ENCODE measurements around the gene BDH1.

Gene BDH1

GRCh38 chr3:197527569-197527968 is 28.2 kb downstream of the BDH1 start:
- Histone ChIP-seq H3K4me3 (replicated peaks; ENCODE audit: low read depth, low read length) (no peak overlapping the region), H3K36me3 (ENCODE audit: control insufficient read depth, insufficient read depth, low read length) (peaks cover 21% of the 10 kb centered on the region), H3K27me3 (replicated peaks; ENCODE audit: control insufficient read depth, insufficient read depth, low read length) (no peaks in the 10 kb centered on the region)
- no peak for DNase-seq (ENCODE audit: extremely low read depth, insufficient read length)
- TF ChIP-seq CTCF (IDR thresholded peaks at IDR 0.05; ENCODE audit: insufficient read depth, low read length, poor library complexity, severe bottlenecking): no peak

GRCh38 chr3:197525706-197526105 is 30.1 kb downstream of the BDH1 start:
- Histone ChIP-seq H3K4me3 (replicated peaks; ENCODE audit: low read depth, low read length) (no peak overlapping the region), H3K36me3 (ENCODE audit: control insufficient read depth, insufficient read depth, low read length) (peaks cover 15% of the 10 kb centered on the region), H3K27me3 (replicated peaks; ENCODE audit: control insufficient read depth, insufficient read depth, low read length) (no peaks in the 10 kb centered on the region)
- DNase-seq (ENCODE audit: extremely low read depth, insufficient read length): no peak
- peak; percentile 2 for TF ChIP-seq CTCF (IDR thresholded peaks at IDR 0.05; ENCODE audit: insufficient read depth, low read length, poor library complexity, severe bottlenecking)

- no peaks in the 10 kb centered on the region for H3K27me3 ChIP-seq (replicated peaks; ENCODE audit: control insufficient read depth, insufficient read depth, low read length)
- no peak for DNase-seq (ENCODE audit: extremely low read depth, insufficient read length)
- H3K36me3 ChIP-seq (ENCODE audit: control insufficient read depth, insufficient read depth, low read length): peaks cover 20% of the 10 kb centered on the region
- H3K4me3 ChIP-seq (replicated peaks; ENCODE audit: low read depth, low read length): no peak overlapping the region
- TF ChIP-seq CTCF (IDR thresholded peaks at IDR 0.05; ENCODE audit: insufficient read depth, low read length, poor library complexity, severe bottlenecking): no peak
These were observed 31.6 kb downstream of the BDH1 start for GRCh38 chr3:197524128-197524527.

GRCh38 chr3:197523526-197523925 is 32.2 kb downstream of the BDH1 start:
- no peak for TF ChIP-seq CTCF (IDR thresholded peaks at IDR 0.05; ENCODE audit: insufficient read depth, low read length, poor library complexity, severe bottlenecking)
- DNase-seq (ENCODE audit: extremely low read depth, insufficient read length): no peak
- H3K27me3 ChIP-seq (replicated peaks; ENCODE audit: control insufficient read depth, insufficient read depth, low read length): no peaks in the 10 kb centered on the region
- H3K4me3 ChIP-seq (replicated peaks; ENCODE audit: low read depth, low read length): no peak overlapping the region
- peaks cover 16% of the 10 kb centered on the region for H3K36me3 ChIP-seq (ENCODE audit: control insufficient read depth, insufficient read depth, low read length)

- TF ChIP-seq CTCF (IDR thresholded peaks at IDR 0.05; ENCODE audit: insufficient read depth, low read length, poor library complexity, severe bottlenecking): no peak
- no peak for DNase-seq (ENCODE audit: extremely low read depth, insufficient read length)
- Histone ChIP-seq H3K27me3 (replicated peaks; ENCODE audit: control insufficient read depth, insufficient read depth, low read length) (no peaks in the 10 kb centered on the region), H3K36me3 (ENCODE audit: control insufficient read depth, insufficient read depth, low read length) (peaks cover 14% of the 10 kb centered on the region), H3K4me3 (replicated peaks; ENCODE audit: low read depth, low read length) (no peak overlapping the region)
These were observed 32.8 kb downstream of the BDH1 start for GRCh38 chr3:197522881-197523441.

GRCh38 chr3:197522183-197522715 is 33.5 kb downstream of the BDH1 start:
- no peak for TF ChIP-seq CTCF (IDR thresholded peaks at IDR 0.05; ENCODE audit: insufficient read depth, low read length, poor library complexity, severe bottlenecking)
- H3K4me3 ChIP-seq (replicated peaks; ENCODE audit: low read depth, low read length): no peak overlapping the region
- H3K27me3 ChIP-seq (replicated peaks; ENCODE audit: control insufficient read depth, insufficient read depth, low read length): no peaks in the 10 kb centered on the region
- no peak for DNase-seq (ENCODE audit: extremely low read depth, insufficient read length)
- peaks cover 11% of the 10 kb centered on the region for H3K36me3 ChIP-seq (ENCODE audit: control insufficient read depth, insufficient read depth, low read length)

Measured in GM06990 (cell line).